ENCODE data around the gene RUVBL1.

DNA sequence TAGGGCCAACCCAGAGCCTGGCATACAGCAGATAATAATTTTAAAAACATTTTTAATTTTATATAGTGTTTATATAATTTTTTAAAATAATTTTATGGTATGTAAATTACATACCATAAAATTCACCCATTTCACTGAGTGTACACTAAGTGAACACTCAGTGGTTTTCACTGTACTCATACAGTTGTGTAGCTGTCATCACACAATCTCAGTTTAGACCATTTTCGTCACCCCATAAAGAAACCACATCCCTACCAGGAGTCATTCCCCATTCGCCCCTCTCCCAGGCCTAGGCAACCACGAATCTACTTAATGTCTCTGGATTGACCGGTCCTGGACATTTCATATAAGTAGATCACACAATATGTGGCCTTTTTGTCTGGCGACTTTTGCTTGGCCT is 39.8 kb upstream of the RUVBL1 start:
- TF ChIP-seq CTCF (IDR thresholded peaks at IDR 0.05; ENCODE audit: low read depth, low read length, poor library complexity, severe bottlenecking) (no peak), EZH2phosphoT487 (IDR thresholded peaks at IDR 0.05; ENCODE audit: borderline replicate concordance, low read length) (no peak)

Data from DOHH2 (cell line).